NK-92 (cell line): ENCODE results near the gene SHANK1.
"Not testable (repeated sequence)": the region's sequence is repeated elsewhere in the genome, so short reads cannot be mapped to it uniquely, and the experiment has no call there.

Experiments used
- DNase-seq: peaks from one replicate; lab custom pipeline; 2025; ENCODE audit not compliant: unreplicated experiment; lab: John Stamatoyannopoulos, UW

SHANK1 gene

GRCh38 chr19:50719566-50719965 is at the start of gene SHANK1:
TSS of gene SHANK1 (minus strand) at chr19:50719802. CDS start at chr19:50716919, 2,883 bp downstream.
- DNase-seq, result no peak

GRCh38 chr19:50768277-50768676 is 48.7 kb upstream of the SHANK1 start:
- no peak for DNase-seq

- DNase-seq, result not testable (repeated sequence)
These were observed 47.7 kb upstream of the SHANK1 start for GRCh38 chr19:50767263-50767662.

GRCh38 chr19:50766746-50767145 is 47.1 kb upstream of the SHANK1 start:
- DNase-seq, result not testable (repeated sequence)

- DNase-seq, result no peak
These were observed 44.8 kb upstream of the SHANK1 start for GRCh38 chr19:50764409-50764808.

- not testable (repeated sequence) for DNase-seq
These were observed 43.9 kb upstream of the SHANK1 start for GRCh38 chr19:50763521-50763920.

GRCh38 chr19:50761501-50761900 is 41.9 kb upstream of the SHANK1 start:
- not testable (repeated sequence) for DNase-seq

GRCh38 chr19:50759886-50760285 is 40.3 kb upstream of the SHANK1 start:
- no peak for DNase-seq

GRCh38 chr19:50759076-50759475 is 39.5 kb upstream of the SHANK1 start:
- DNase-seq, result not testable (repeated sequence)

GRCh38 chr19:50757624-50758023 is 38.0 kb upstream of the SHANK1 start:
- DNase-seq, result not testable (repeated sequence)

GRCh38 chr19:50756244-50756643 is 36.6 kb upstream of the SHANK1 start:
- DNase-seq, result not testable (repeated sequence)

GRCh38 chr19:50753879-50754278 is 34.3 kb upstream of the SHANK1 start:
- DNase-seq, result no peak

- DNase-seq, result no peak
These were observed 30.4 kb upstream of the SHANK1 start for GRCh38 chr19:50750010-50750409.

GRCh38 chr19:50749490-50749889 is 29.9 kb upstream of the SHANK1 start:
- DNase-seq, result no peak

GRCh38 chr19:50747141-50747540 is 27.5 kb upstream of the SHANK1 start:
- DNase-seq, result not testable (repeated sequence)

- DNase-seq, result no peak
These were observed 25.6 kb upstream of the SHANK1 start for GRCh38 chr19:50745221-50745620.

GRCh38 chr19:50743537-50743936 is 23.9 kb upstream of the SHANK1 start:
- DNase-seq, result no peak

- DNase-seq, result no peak
These were observed 21.8 kb upstream of the SHANK1 start for GRCh38 chr19:50741179-50741933.

- DNase-seq, result no peak
These were observed 20.4 kb upstream of the SHANK1 start for GRCh38 chr19:50739914-50740426.

- no peak for DNase-seq
These were observed 19.7 kb upstream of the SHANK1 start for GRCh38 chr19:50739132-50739913.

GRCh38 chr19:50736338-50736737 is 16.7 kb upstream of the SHANK1 start:
- no peak for DNase-seq

GRCh38 chr19:50735869-50736268 is 16.3 kb upstream of the SHANK1 start:
- DNase-seq, result no peak
